Bronchial epithelial cell (primary cell): ENCODE data around the gene HOXB3. TPM values are rescaled to one million over a fixed set of nuclear protein-coding genes. Genes with fewer than 3 reads are reported as not detected.

Experiments
- DNase-seq: peaks from one replicate; pipeline ENCODE4 v3.0.0-alpha.2; 2010; ENCODE audit warnings: low read depth
- FAIRE-seq: peaks from 2 replicates; lab custom pipeline; 2011; peaks lifted over from hg19 to GRCh38; lab: Jason Lieb, UNC
- H3K27me3 ChIP-seq: 2 replicates; pipeline ENCODE4 v1.5.1; 2011; ENCODE audit warnings: low read length; ENCODE audit not compliant: control insufficient read depth, insufficient read depth
- H3K36me3 ChIP-seq: 2 replicates; pipeline ENCODE4 v1.5.1; 2011; ENCODE audit warnings: low read length; ENCODE audit not compliant: control insufficient read depth, insufficient read depth
- H3K4me3 ChIP-seq: 2 replicates; pipeline ENCODE4 v1.5.1; 2011; ENCODE audit warnings: mild to moderate bottlenecking, low read depth, low read length, control low read depth
- CTCF ChIP-seq: IDR thresholded peaks from 2 replicates; pipeline ENCODE4 v1.5.1; 2011; ENCODE audit warnings: mild to moderate bottlenecking, moderate library complexity, low read length, control low read depth, inconsistent platforms; ENCODE audit not compliant: insufficient read depth, severe bottlenecking
- total RNA-seq: library from RNA; depleted of rRNA; stranded (reverse); fragments of >200 nt; gene quantifications from 2 replicates; pipeline ENCODE4 v1.2.1, GENCODE V29; 2014

HOXB3 gene
- total RNA-seq, 1 donor from 2014 or later = not detected

GRCh38 chr17:48570325-48571023 is 19.6 kb downstream of the HOXB3 start:
- Histone ChIP-seq H3K36me3 (no peaks in the 10 kb centered on the region), H3K27me3 (peaks cover 84% of the 10 kb centered on the region), H3K4me3 (no peak overlapping the region)
- no peak for TF ChIP-seq CTCF
- no peak for FAIRE-seq
- DNase-seq = no peak

GRCh38 chr17:48569674-48570324 is 20.2 kb downstream of the HOXB3 start:
- FAIRE-seq (no peak), DNase-seq (no peak)
- Histone ChIP-seq H3K4me3 (no peak overlapping the region), H3K27me3 (peaks cover 84% of the 10 kb centered on the region), H3K36me3 (no peaks in the 10 kb centered on the region)
- no peak for TF ChIP-seq CTCF

- H3K36me3 ChIP-seq = no peaks in the 10 kb centered on the region
- TF ChIP-seq CTCF = no peak
- DNase-seq (no peak), FAIRE-seq (no peak)
- H3K27me3 ChIP-seq = peaks cover 84% of the 10 kb centered on the region
- no peak overlapping the region for H3K4me3 ChIP-seq
Observed at GRCh38 chr17:48569240-48569582, 20.8 kb downstream of the HOXB3 start.

GRCh38 chr17:48568499-48569239 is 21.4 kb downstream of the HOXB3 start:
- FAIRE-seq (no peak), DNase-seq (no peak)
- no peaks in the 10 kb centered on the region for H3K36me3 ChIP-seq
- H3K27me3 ChIP-seq = peaks cover 82% of the 10 kb centered on the region
- no peak for TF ChIP-seq CTCF
- no peak overlapping the region for H3K4me3 ChIP-seq

- DNase-seq (no peak), FAIRE-seq (no peak)
- TF ChIP-seq CTCF = no peak
- H3K4me3 ChIP-seq = no peak overlapping the region
- H3K27me3 ChIP-seq = peaks cover 83% of the 10 kb centered on the region
- no peaks in the 10 kb centered on the region for H3K36me3 ChIP-seq
Observed at GRCh38 chr17:48567646-48568354, 22.2 kb downstream of the HOXB3 start.
